ENCODE data around the gene TNFRSF14.

- TF ChIP-seq EZH2 (IDR thresholded peaks at IDR 0.05; ENCODE audit: insufficient read depth, poor library complexity, severe bottlenecking), result no peak
- TF ChIP-seq EZH2phosphoT487 (IDR thresholded peaks at IDR 0.05; ENCODE audit: insufficient read depth, low read depth), result no peak
Measured at GRCh38 chr1:2508751-2509150, 47.4 kb upstream of the TNFRSF14 start.
